DND-41 (cell line): ENCODE measurements around the gene CHP1.

Source experiments
- ATAC-seq: fragments of 200-7000 bp; cut with Tn5 transposase; 3 replicates; pipeline ENCODE4 v1.9.1; 2021; ENCODE audit warnings: low read depth; ENCODE audit not compliant: insufficient read depth
- DNase-seq: peaks from one replicate; pipeline ENCODE4 v3.0.0-alpha.2; 2020
- H2AFZ ChIP-seq: 2 replicates; pipeline ENCODE4 v1.6.0; 2012; ENCODE audit warnings: low read depth, low read length
- H3K27ac ChIP-seq: 2 replicates; pipeline ENCODE4 v1.5.1; 2012; ENCODE audit warnings: low read length, inconsistent platforms
- H3K27me3 ChIP-seq: fragments of 200-600 bp; sonication (generic); 2 replicates; pipeline ENCODE4 v1.6.0; 2012; ENCODE audit warnings: low read length, mild to moderate bottlenecking, inconsistent platforms; ENCODE audit not compliant: insufficient read depth, poor library complexity
- H3K36me3 ChIP-seq: 2 replicates; pipeline ENCODE4 v1.5.1; 2012; ENCODE audit warnings: low read length, inconsistent platforms; ENCODE audit not compliant: insufficient read depth
- H3K4me1 ChIP-seq: 2 replicates; pipeline ENCODE4 v1.5.1; 2012; ENCODE audit warnings: mild to moderate bottlenecking, low read length; ENCODE audit not compliant: insufficient read depth
- H3K4me2 ChIP-seq: 2 replicates; pipeline ENCODE4 v1.6.0; 2012; ENCODE audit warnings: mild to moderate bottlenecking, moderate library complexity, low read length, inconsistent platforms; ENCODE audit not compliant: insufficient read depth
- H3K4me3 ChIP-seq, 2 experiments: fragments of 200-600 bp in 1 of 2; shearing (Covaris generic) in 1 of 2; 2 replicates each; pipeline ENCODE4 v1.5.1; 2012 to 2016; ENCODE audit warnings: inconsistent platforms in 2 of 2, low read length in 2 of 2, mild to moderate bottlenecking in 2 of 2, low read depth in 1 of 2, moderate library complexity in 1 of 2
- H3K79me2 ChIP-seq: 2 replicates; pipeline ENCODE4 v1.6.0; 2012; ENCODE audit warnings: low read length, inconsistent platforms; ENCODE audit not compliant: insufficient read depth
- H3K9ac ChIP-seq: 2 replicates; pipeline ENCODE4 v1.6.0; 2012; ENCODE audit warnings: low read depth, mild to moderate bottlenecking, inconsistent platforms, low read length, moderate library complexity
- H3K9me3 ChIP-seq: 2 replicates; pipeline ENCODE4 v1.5.1; 2012; ENCODE audit warnings: low read length, moderate library complexity, mild to moderate bottlenecking, inconsistent platforms; ENCODE audit not compliant: insufficient read depth, severe bottlenecking
- H4K20me1 ChIP-seq: 2 replicates; pipeline ENCODE4 v1.6.0; 2012; ENCODE audit warnings: low read length; ENCODE audit not compliant: insufficient read depth
- CTCF ChIP-seq: IDR thresholded peaks from 2 replicates; pipeline ENCODE4 v1.5.1; 2012; ENCODE audit warnings: borderline replicate concordance, low read length, moderate library complexity, mild to moderate bottlenecking; ENCODE audit not compliant: poor library complexity, severe bottlenecking; ENCODE audit errors: extremely low read depth
- EZH2 ChIP-seq: IDR thresholded peaks from 3 replicates; pipeline ENCODE4 v1.6.1; 2012; ENCODE audit warnings: borderline replicate concordance, low read depth, mild to moderate bottlenecking, moderate library complexity, low read length, inconsistent platforms; ENCODE audit not compliant: severe bottlenecking

The CHP1 gene

GRCh38 chr15:41207687-41208448 is 23.2 kb upstream of the CHP1 start:
- H3K27me3 ChIP-seq = no peaks in the 10 kb centered on the region
- H2AFZ ChIP-seq = no peak overlapping the region
- H3K4me3 ChIP-seq = no peak overlapping the region
- H3K4me1 ChIP-seq = no peaks in the 10 kb centered on the region
- H3K4me2 ChIP-seq = no peak overlapping the region
- H3K9me3 ChIP-seq = no peaks in the 10 kb centered on the region
- no peak overlapping the region for H3K27ac ChIP-seq
- no peaks in the 10 kb centered on the region for H3K36me3 ChIP-seq
- DNase-seq (no peak), ATAC-seq (no peak)
- no peaks in the 10 kb centered on the region for H4K20me1 ChIP-seq
- H3K79me2 ChIP-seq = no peaks in the 10 kb centered on the region
- no peak for TF ChIP-seq EZH2
- no peak for TF ChIP-seq CTCF
- no peak overlapping the region for H3K9ac ChIP-seq

GRCh38 chr15:41215708-41216107 is 15.4 kb upstream of the CHP1 start:
- H3K36me3 ChIP-seq = no peaks in the 10 kb centered on the region
- H3K27me3 ChIP-seq = peaks cover 5% of the 10 kb centered on the region
- H3K9ac ChIP-seq = no peak overlapping the region
- ATAC-seq (no peak), DNase-seq (no peak)
- no peaks in the 10 kb centered on the region for H4K20me1 ChIP-seq
- no peak overlapping the region for H2AFZ ChIP-seq
- no peaks in the 10 kb centered on the region for H3K4me1 ChIP-seq
- no peak overlapping the region for H3K4me2 ChIP-seq
- no peak for TF ChIP-seq CTCF
- no peak for TF ChIP-seq EZH2
- no peaks in the 10 kb centered on the region for H3K79me2 ChIP-seq
- H3K4me3 ChIP-seq = no peak overlapping the region
- no peaks in the 10 kb centered on the region for H3K9me3 ChIP-seq
- no peak overlapping the region for H3K27ac ChIP-seq

GRCh38 chr15:41218851-41219250 is 12.2 kb upstream of the CHP1 start:
- Histone ChIP-seq H3K9me3 (no peaks in the 10 kb centered on the region), H3K27me3 (peaks cover 5% of the 10 kb centered on the region), H3K36me3 (no peaks in the 10 kb centered on the region), H3K9ac (no peak overlapping the region), H4K20me1 (no peaks in the 10 kb centered on the region), H3K4me1 (no peaks in the 10 kb centered on the region), H2AFZ (no peak overlapping the region), H3K27ac (no peak overlapping the region), H3K4me3 (no peak overlapping the region), H3K79me2 (no peaks in the 10 kb centered on the region), H3K4me2 (no peak overlapping the region)
- ATAC-seq = no peak
- TF ChIP-seq CTCF = no peak
- TF ChIP-seq EZH2 = no peak
- DNase-seq = no peak

GRCh38 chr15:41219381-41219780 is 11.7 kb upstream of the CHP1 start:
- Histone ChIP-seq H4K20me1 (no peaks in the 10 kb centered on the region), H3K9me3 (no peaks in the 10 kb centered on the region), H3K27me3 (peaks cover 5% of the 10 kb centered on the region), H3K36me3 (no peaks in the 10 kb centered on the region), H2AFZ (no peak overlapping the region), H3K9ac (no peak overlapping the region), H3K27ac (no peak overlapping the region), H3K4me1 (no peaks in the 10 kb centered on the region), H3K4me2 (no peak overlapping the region), H3K4me3 (no peak overlapping the region), H3K79me2 (no peaks in the 10 kb centered on the region)
- ATAC-seq = no peak
- TF ChIP-seq EZH2 = no peak
- TF ChIP-seq CTCF = no peak
- DNase-seq = no peak
